Vagina (tissue), 2 donors: ENCODE results near the gene HES5. TPM values are rescaled to one million over a fixed set of nuclear protein-coding genes. Genes with fewer than 3 reads are reported as not detected.

ENCODE experiments used
- DNase-seq, 2 donors: peaks; one replicate each; pipeline ENCODE4 v3.0.0-alpha.2; 2017; ENCODE audit errors: extremely low spot score in 2 of 2
- H3K27ac ChIP-seq: fragments of 200-600 bp; sonication (generic); one replicate; pipeline ENCODE4 v1.5.1; 2019
- H3K27me3 ChIP-seq: fragments of 200-600 bp; sonication (generic); one replicate; pipeline ENCODE4 v1.5.1; 2019
- H3K36me3 ChIP-seq, 2 donors: fragments of 200-600 bp; sonication (generic); one replicate each; pipeline ENCODE4 v1.5.1; 2017 to 2019
- H3K4me1 ChIP-seq: fragments of 200-600 bp; sonication (generic); one replicate; pipeline ENCODE4 v1.5.1; 2019
- H3K4me3 ChIP-seq, 2 donors: fragments of 200-600 bp; sonication (generic); 1 replicate in 1 of 2; 2 replicates in 1 of 2; pipeline ENCODE4 v1.5.1; 2016 to 2019
- H3K9me3 ChIP-seq: fragments of 200-600 bp; sonication (generic); one replicate; pipeline ENCODE4 v1.5.1; 2019
- POLR2A ChIP-seq, 2 donors: fragments of 450-650 bp; IDR thresholded peaks; one replicate each; pipeline ENCODE4 v1.6.1; 2017; ENCODE audit warnings: antibody characterized with exemption in 2 of 2, mild to moderate bottlenecking in 2 of 2, moderate library complexity in 2 of 2
- POLR2AphosphoS5 ChIP-seq, 2 donors: sonication (generic); formaldehyde crosslinking; IDR thresholded peaks; one replicate each; pipeline ENCODE4 v1.9.0; 2017; ENCODE audit warnings: antibody characterized with exemption in 2 of 2, mild to moderate bottlenecking in 2 of 2, low read depth in 1 of 2; ENCODE audit not compliant: insufficient read depth in 1 of 2
- intact Hi-C: fragments of 100-400 bp; cut with DNase I; formaldehyde crosslinking; loops from one replicate; pipeline ENCODE4 v1.15.1; 2023
- total RNA-seq: library from RNA; depleted of rRNA; stranded (reverse); fragments of >200 nt; gene quantifications from one replicate; pipeline ENCODE4 v1.2.3, GENCODE V29; 2016
- TF ChIP-seq, protein P1 (sequence below), 3 experiments: fragments of 450-650 bp in 2 of 3; fragments of 200-600 bp in 1 of 3; sonication (generic) in 1 of 3; IDR thresholded peaks; one replicate each; pipeline ENCODE4 v1.5.1; 2017 to 2019; ENCODE audit warnings: antibody characterized with exemption in 3 of 3, mild to moderate bottlenecking in 2 of 3, moderate library complexity in 2 of 3

The HES5 gene
- total RNA-seq, 1 donor from 2014 or later = not detected

DNA sequence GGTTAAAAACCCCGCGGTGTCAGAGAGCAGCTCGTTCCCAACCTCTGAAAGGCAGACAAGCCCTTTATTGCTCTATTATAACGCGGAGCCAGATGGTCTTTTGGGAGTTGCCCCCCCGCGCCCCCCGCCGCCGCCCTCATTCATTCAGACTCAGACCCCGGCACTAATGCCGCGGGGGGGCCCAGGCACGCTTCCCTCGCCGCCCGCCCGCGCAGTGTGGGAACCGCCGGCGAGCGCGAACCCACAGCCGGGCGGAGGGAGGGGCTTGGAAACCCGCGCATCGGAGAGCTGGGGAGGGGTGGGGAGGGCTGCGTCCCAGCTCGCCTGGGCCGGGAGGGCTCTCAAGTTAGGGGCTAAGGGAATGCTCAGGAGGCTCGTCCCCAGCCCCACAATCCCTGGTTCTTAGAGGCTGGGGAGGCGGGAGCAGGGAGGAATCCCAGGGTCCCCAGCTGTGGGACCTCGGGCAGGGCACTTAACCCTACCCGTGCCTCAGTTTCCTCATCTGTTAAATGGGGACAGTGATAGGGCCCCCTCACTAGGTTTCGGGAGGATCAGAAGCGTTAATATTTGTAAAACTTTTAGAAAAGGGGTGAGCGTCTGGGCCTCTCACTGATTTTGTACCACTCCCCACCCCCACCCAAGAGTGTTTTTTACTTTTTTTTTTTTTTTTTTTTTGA, 10.9 kb upstream of the HES5 start:
- Histone ChIP-seq H3K27me3 (no peaks in the 10 kb centered on the region), H3K4me1 (peaks cover 37% of the 10 kb centered on the region), H3K27ac (no peak overlapping the region), H3K9me3 (no peaks in the 10 kb centered on the region), H3K4me3 (peak overlapping the region in 1 of 2 donors; percentile 6), H3K36me3 (no peaks in the 10 kb centered on the region)
- TF ChIP-seq, protein P1, sequence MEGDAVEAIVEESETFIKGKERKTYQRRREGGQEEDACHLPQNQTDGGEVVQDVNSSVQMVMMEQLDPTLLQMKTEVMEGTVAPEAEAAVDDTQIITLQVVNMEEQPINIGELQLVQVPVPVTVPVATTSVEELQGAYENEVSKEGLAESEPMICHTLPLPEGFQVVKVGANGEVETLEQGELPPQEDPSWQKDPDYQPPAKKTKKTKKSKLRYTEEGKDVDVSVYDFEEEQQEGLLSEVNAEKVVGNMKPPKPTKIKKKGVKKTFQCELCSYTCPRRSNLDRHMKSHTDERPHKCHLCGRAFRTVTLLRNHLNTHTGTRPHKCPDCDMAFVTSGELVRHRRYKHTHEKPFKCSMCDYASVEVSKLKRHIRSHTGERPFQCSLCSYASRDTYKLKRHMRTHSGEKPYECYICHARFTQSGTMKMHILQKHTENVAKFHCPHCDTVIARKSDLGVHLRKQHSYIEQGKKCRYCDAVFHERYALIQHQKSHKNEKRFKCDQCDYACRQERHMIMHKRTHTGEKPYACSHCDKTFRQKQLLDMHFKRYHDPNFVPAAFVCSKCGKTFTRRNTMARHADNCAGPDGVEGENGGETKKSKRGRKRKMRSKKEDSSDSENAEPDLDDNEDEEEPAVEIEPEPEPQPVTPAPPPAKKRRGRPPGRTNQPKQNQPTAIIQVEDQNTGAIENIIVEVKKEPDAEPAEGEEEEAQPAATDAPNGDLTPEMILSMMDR (IDR thresholded peaks at IDR 0.05) = no peak
- TF ChIP-seq POLR2AphosphoS5 (IDR thresholded peaks at IDR 0.05; ENCODE audit: insufficient read depth in 1 of 2, low read depth in 1 of 2) (no peak), POLR2A (IDR thresholded peaks at IDR 0.05) (no peak)
- no peak for DNase-seq
- intact Hi-C loops = loop anchor here (10.0 kb wide), 1 partner anchor 346 kb away; the partner anchor contains the start of gene FAAP20

DNA sequence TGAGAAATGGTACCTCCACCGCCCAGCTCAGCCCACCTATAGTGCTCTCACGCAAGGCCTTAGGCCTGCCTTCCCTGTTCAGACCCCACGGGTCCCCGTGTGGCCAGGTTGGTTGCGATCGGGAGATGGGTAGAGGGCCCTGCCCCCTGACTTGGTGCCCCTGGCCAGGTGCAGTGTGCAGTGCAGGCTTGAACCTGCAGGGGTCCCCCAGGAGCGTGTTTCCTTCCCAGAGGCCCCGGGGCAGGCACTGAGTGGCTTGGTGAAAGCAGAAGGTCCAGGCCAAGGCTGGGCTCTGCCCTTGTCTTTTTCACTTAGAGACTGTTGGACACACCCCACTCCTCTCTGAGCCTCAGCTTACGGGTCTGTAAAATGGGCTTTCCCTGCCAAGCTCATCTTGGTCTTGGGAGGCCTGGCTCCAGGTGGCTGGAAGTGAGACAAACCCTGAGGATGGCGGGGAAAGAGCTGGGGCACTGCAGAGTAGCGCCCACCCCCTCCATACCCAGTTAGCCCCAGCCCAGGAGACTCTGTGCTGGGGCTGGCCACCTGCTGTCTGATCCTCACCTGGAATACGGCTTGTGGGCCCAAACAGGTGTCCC, 9.3 kb upstream of the HES5 start:
- H3K9me3 ChIP-seq = no peaks in the 10 kb centered on the region
- no peak for TF ChIP-seq POLR2AphosphoS5 (IDR thresholded peaks at IDR 0.05; ENCODE audit: insufficient read depth in 1 of 2, low read depth in 1 of 2)
- TF ChIP-seq, protein P1 (IDR thresholded peaks at IDR 0.05) = no peak
- TF ChIP-seq POLR2A (IDR thresholded peaks at IDR 0.05) = no peak
- no peak overlapping the region for H3K4me3 ChIP-seq
- no peaks in the 10 kb centered on the region for H3K36me3 ChIP-seq
- intact Hi-C loops = no loop called here
- H3K27me3 ChIP-seq = no peaks in the 10 kb centered on the region
- no peak overlapping the region for H3K27ac ChIP-seq
- DNase-seq = no peak
- H3K4me1 ChIP-seq = peaks cover 36% of the 10 kb centered on the region

DNA sequence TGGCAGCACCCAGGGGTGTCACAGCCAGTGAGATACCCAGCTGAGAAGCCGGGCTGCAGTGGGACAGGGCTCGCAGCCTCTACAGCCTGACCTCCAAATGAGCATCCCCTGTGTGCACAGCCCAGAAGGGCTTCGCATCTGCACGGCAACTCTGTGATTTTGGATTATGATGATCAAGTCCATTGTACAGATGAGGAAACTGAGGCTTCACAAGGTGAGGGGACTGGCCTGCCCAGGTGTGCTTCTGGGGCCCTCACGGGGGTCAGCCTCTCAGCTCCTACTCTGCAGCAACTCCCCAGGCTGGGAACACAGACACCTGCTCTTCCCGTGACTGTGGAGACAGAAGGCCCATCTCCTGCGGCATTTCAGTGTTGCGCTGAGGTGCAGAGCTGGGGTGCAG, 8.8 kb upstream of the HES5 start:
- DNase-seq = no peak

DNA sequence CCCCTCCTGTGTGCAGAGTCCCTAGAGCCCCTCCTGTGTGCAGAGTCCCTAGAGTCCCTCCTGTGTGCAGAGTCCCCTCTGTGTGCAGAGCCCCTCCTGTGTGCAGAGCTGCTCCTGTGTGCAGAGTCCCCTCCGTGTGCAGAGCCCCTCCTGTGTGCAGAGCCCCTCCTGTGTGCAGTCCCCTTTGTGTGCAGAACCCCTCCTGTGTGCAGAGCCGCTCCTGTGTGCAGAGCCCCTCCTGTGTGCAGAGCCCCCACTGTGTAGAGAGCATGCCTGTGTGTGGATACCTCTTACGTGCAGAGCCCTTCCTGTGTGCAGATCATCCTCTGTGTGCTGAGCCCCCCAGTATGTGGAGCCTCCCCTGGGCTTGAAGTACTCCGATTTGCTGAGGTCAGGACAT, 8.3 kb upstream of the HES5 start:
- no peaks in the 10 kb centered on the region for H3K27me3 ChIP-seq
- no peak overlapping the region for H3K4me3 ChIP-seq
- H3K9me3 ChIP-seq = no peaks in the 10 kb centered on the region
- peaks cover 37% of the 10 kb centered on the region for H3K4me1 ChIP-seq
- no peaks in the 10 kb centered on the region for H3K36me3 ChIP-seq
- intact Hi-C loops = no loop called here
- TF ChIP-seq POLR2AphosphoS5 (IDR thresholded peaks at IDR 0.05; ENCODE audit: insufficient read depth in 1 of 2, low read depth in 1 of 2) = no peak
- TF ChIP-seq, protein P1 (IDR thresholded peaks at IDR 0.05) = no peak
- no peak for TF ChIP-seq POLR2A (IDR thresholded peaks at IDR 0.05)
- H3K27ac ChIP-seq = no peak overlapping the region
- no peak for DNase-seq

More for the DNA sequence above, 8.8 kb upstream of the HES5 start:
- intact Hi-C loops = no loop called here
- no peak for TF ChIP-seq POLR2A (IDR thresholded peaks at IDR 0.05)
- TF ChIP-seq POLR2AphosphoS5 (IDR thresholded peaks at IDR 0.05; ENCODE audit: insufficient read depth in 1 of 2, low read depth in 1 of 2) = no peak
- TF ChIP-seq, protein P1 (IDR thresholded peaks at IDR 0.05) = no peak
- Histone ChIP-seq H3K4me3 (no peak overlapping the region), H3K4me1 (peaks cover 36% of the 10 kb centered on the region), H3K36me3 (no peaks in the 10 kb centered on the region), H3K9me3 (no peaks in the 10 kb centered on the region), H3K27ac (no peak overlapping the region), H3K27me3 (no peaks in the 10 kb centered on the region)

DNA sequence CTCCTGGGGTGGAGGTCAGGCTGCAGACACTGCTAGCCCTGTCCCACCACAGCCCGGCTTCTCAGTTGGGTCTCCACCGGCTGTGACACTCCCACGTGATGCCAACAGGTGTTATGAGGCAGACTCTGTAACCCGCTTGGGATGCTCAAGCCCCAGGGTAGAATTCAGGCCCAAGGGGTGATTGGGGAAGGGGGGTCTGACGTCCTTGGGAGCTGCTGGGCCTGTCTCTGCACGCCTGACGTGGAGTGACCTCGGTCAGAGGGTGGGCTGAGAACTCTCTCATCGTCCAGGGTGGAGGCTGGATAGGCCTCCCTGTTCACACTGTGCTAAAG, 7.7 kb upstream of the HES5 start:
- DNase-seq = no peak
- no peak for TF ChIP-seq POLR2AphosphoS5 (IDR thresholded peaks at IDR 0.05; ENCODE audit: insufficient read depth in 1 of 2, low read depth in 1 of 2)
- no peak for TF ChIP-seq POLR2A (IDR thresholded peaks at IDR 0.05)
- TF ChIP-seq, protein P1 (IDR thresholded peaks at IDR 0.05) = no peak
- Histone ChIP-seq H3K27me3 (no peaks in the 10 kb centered on the region), H3K27ac (no peak overlapping the region), H3K36me3 (no peaks in the 10 kb centered on the region), H3K4me3 (no peak overlapping the region), H3K9me3 (no peaks in the 10 kb centered on the region), H3K4me1 (peaks cover 44% of the 10 kb centered on the region)
- intact Hi-C loops = no loop called here
